ENCODE measurements around the gene FANCG.

Gene FANCG

GRCh38 chr9:35106343-35106730, 26.6 kb upstream of the FANCG start (continued):
- TF ChIP-seq ZNF560 (tag by site-specific recombination; IDR thresholded peaks at IDR 0.05; ENCODE audit: borderline replicate concordance) = no peak

GRCh38 chr9:35105571-35106342, 26.0 kb upstream of the FANCG start:
- POLR2A ChIA-PET = interaction anchor here (1.0 to 6.4 kb wide), 2 partner anchors 9 to 12 kb away, joined by 4 to 92 read pairs; partner anchors contain the start of gene ATOSB
- TF ChIP-seq ZNF670 (tag by site-specific recombination; IDR thresholded peaks at IDR 0.05; ENCODE audit: low read depth) = no peak
- no peak for TF ChIP-seq ZNF112 (tag by site-specific recombination; IDR thresholded peaks at IDR 0.05)
- no peak for TF ChIP-seq ZNF223 (tag by site-specific recombination; IDR thresholded peaks at IDR 0.05)
- TF ChIP-seq ZNF776 (tag by site-specific recombination; IDR thresholded peaks at IDR 0.05; ENCODE audit: borderline replicate concordance) = no peak
- no peak for TF ChIP-seq ZNF146 (tag by site-specific recombination; IDR thresholded peaks at IDR 0.05)
- no peak for TF ChIP-seq ZNF221 (tag by site-specific recombination; IDR thresholded peaks at IDR 0.05; ENCODE audit: borderline replicate concordance)
- no peak for TF ChIP-seq GFI1B (tag by site-specific recombination; IDR thresholded peaks at IDR 0.05)
- no peak for TF ChIP-seq KLF8 (tag by site-specific recombination; IDR thresholded peaks at IDR 0.05)
- Histone ChIP-seq H3K4me1 (ENCODE audit: control insufficient read depth, insufficient read depth, low read length) (no peaks in the 10 kb centered on the region), H3K4me3 (ENCODE audit: low read depth, low read length) (no peak overlapping the region), H3K9me3 (ENCODE audit: control insufficient read depth, insufficient read depth, low read depth, low read length) (no peaks in the 10 kb centered on the region), H3K36me3 (ENCODE audit: control insufficient read depth in 2 of 2, insufficient read depth in 1 of 2, low read length in 2 of 2) (peaks cover 0 to 55% of the 10 kb centered on the region in 2 experiments; a peak in 1 of 3 replicates), H3K27ac (ENCODE audit: extremely low read depth, low read depth, low read length) (no peak overlapping the region)
- CTCF ChIA-PET = interaction anchor here (0.6 kb wide), 1 partner anchor 11 kb away, joined by 3 read pairs; no protein-coding TSS in a partner anchor

- TF ChIP-seq ZNF548 (tag by site-specific recombination; IDR thresholded peaks at IDR 0.05) (no peak), KLF1 (tag by site-specific recombination; IDR thresholded peaks at IDR 0.05) (no peak), ZNF341 (tag by site-specific recombination; IDR thresholded peaks at IDR 0.05; ENCODE audit: low read depth) (no peak), ZFP41 (tag by site-specific recombination; IDR thresholded peaks at IDR 0.05; ENCODE audit: borderline replicate concordance) (no peak), ZNF324 (tag by site-specific recombination; IDR thresholded peaks at IDR 0.05) (no peak), ATF2 (tag by site-specific recombination; IDR thresholded peaks at IDR 0.05; ENCODE audit: low read depth) (no peak), ZBTB11 (tag by site-specific recombination; conservative IDR thresholded peaks at IDR 0.05; ENCODE audit: low read depth) (no peak), ZNF707 (tag by site-specific recombination; IDR thresholded peaks at IDR 0.05) (no peak), SCRT2 (tag by site-specific recombination; IDR thresholded peaks at IDR 0.05) (no peak), YY2 (tag by site-specific recombination; IDR thresholded peaks at IDR 0.05) (no peak), ZNF24 (tag by site-specific recombination; IDR thresholded peaks at IDR 0.05) (no peak), ZNF311 (tag by site-specific recombination; IDR thresholded peaks at IDR 0.05; ENCODE audit: borderline replicate concordance) (no peak), ZNF157 (tag by site-specific recombination; IDR thresholded peaks at IDR 0.05) (no peak), PBX3 (CRISPR knock-in tag; IDR thresholded peaks at IDR 0.05) (no peak), ZNF777 (tag by site-specific recombination; IDR thresholded peaks at IDR 0.05; ENCODE audit: borderline replicate concordance) (no peak), ZNF121 (tag by site-specific recombination; IDR thresholded peaks at IDR 0.05) (no peak), ZFP3 (tag by site-specific recombination; IDR thresholded peaks at IDR 0.05; ENCODE audit: low read depth) (no peak), ZNF2 (tag by site-specific recombination; IDR thresholded peaks at IDR 0.05) (no peak), ZNF223 (tag by site-specific recombination; IDR thresholded peaks at IDR 0.05) (no peak)
- Histone ChIP-seq H3K36me3 (ENCODE audit: control insufficient read depth in 2 of 2, insufficient read depth in 1 of 2, low read length in 2 of 2) (peaks cover 0 to 61% of the 10 kb centered on the region in 2 experiments; a peak in 1 of 3 replicates), H3K4me3 (ENCODE audit: low read depth, low read length) (no peak overlapping the region), H3K9me3 (ENCODE audit: control insufficient read depth, insufficient read depth, low read depth, low read length) (no peaks in the 10 kb centered on the region), H3K4me1 (ENCODE audit: control insufficient read depth, insufficient read depth, low read length) (no peaks in the 10 kb centered on the region), H3K27ac (ENCODE audit: extremely low read depth, low read depth, low read length) (no peak overlapping the region)
- ChIA-PET POLR2A (interaction anchor here (2.5 to 6.4 kb wide), 3 partner anchors 10 to 33 kb away, joined by 24 to 92 read pairs (median 26); partner anchors contain the start of genes ATOSB, FANCG and VCP), CTCF (interaction anchor here (0.6 to 2.0 kb wide), 3 partner anchors 9 to 22 kb away, joined by 3 to 12 read pairs (median 6); partner anchors contain the start of gene PIGO)
These were observed 25.4 kb upstream of the FANCG start for GRCh38 chr9:35105126-35105525.

All from HEK293 (cell line).